BJ (cell line): ENCODE results near the gene SOX10. TPM values are rescaled to one million over a fixed set of nuclear protein-coding genes. Genes with fewer than 3 reads are reported as not detected.
"Not testable (repeated sequence)": the region's sequence is repeated elsewhere in the genome, so short reads cannot be mapped to it uniquely, and the experiment has no call there.

Experiments used
- CTCF ChIA-PET: fragments of 350-600 bp; formaldehyde crosslinking; extraction: SDS; loops from one replicate; lab custom pipeline; 2021; ENCODE audit warnings: antibody characterized with exemption, inconsistent platforms; lab: Yijun Ruan, JAX
- POLR2A ChIA-PET: fragments of 300-600 bp; sonication (Branson Sonifier 250); formaldehyde crosslinking; extraction: SDS; loops from one replicate; lab custom pipeline; 2021; ENCODE audit warnings: antibody characterized with exemption; lab: Charles Lee
- DNase-seq: peaks from one replicate; pipeline ENCODE4 v3.0.0-alpha.2; 2011; ENCODE audit warnings: low read depth
- H3K27me3 ChIP-seq: 2 replicates; pipeline ENCODE4 v1.6.0; 2011; ENCODE audit warnings: low read length; ENCODE audit not compliant: control insufficient read depth, insufficient read depth
- H3K36me3 ChIP-seq: 2 replicates; pipeline ENCODE4 v1.5.1; 2011; ENCODE audit warnings: low read length; ENCODE audit not compliant: control insufficient read depth, insufficient read depth
- H3K4me3 ChIP-seq: 2 replicates; pipeline ENCODE4 v1.5.1; 2011; ENCODE audit warnings: low read depth, mild to moderate bottlenecking, control low read depth, low read length
- CTCF ChIP-seq: IDR thresholded peaks from 2 replicates; pipeline ENCODE4 v1.5.1; 2011; ENCODE audit warnings: low read depth, mild to moderate bottlenecking, control low read depth, inconsistent platforms, low read length, moderate library complexity; ENCODE audit not compliant: insufficient read depth
- polyA plus RNA-seq: library from polyadenylated mRNA; depleted of rRNA; stranded (reverse); fragments of >200 nt; gene quantifications from 2 replicates; pipeline ENCODE4 v1.2.3, GENCODE V29; 2011

Gene SOX10
- polyA plus RNA-seq, 1 experiment, result not detected

- H3K4me3 ChIP-seq, result peak overlapping the region; percentile 100
- POLR2A ChIA-PET, result interaction anchor here (0.6 kb wide), 2 partner anchors 45 to 47 kb away, joined by 4 to 5 read pairs; partner anchors contain the start of gene MICALL1
- peaks cover 8% of the 10 kb centered on the region for H3K36me3 ChIP-seq
- no peak for TF ChIP-seq CTCF
- DNase-seq, result no peak
- H3K27me3 ChIP-seq, result no peaks in the 10 kb centered on the region
- CTCF ChIA-PET, result interaction anchor here (0.7 to 2.9 kb wide), 8 partner anchors 12 to 508 kb away, joined by 3 to 14 read pairs (median 4); no protein-coding TSS in a partner anchor
Measured at GRCh38 chr22:37953062-37953436, 31.3 kb downstream of the SOX10 start.

GRCh38 chr22:37952629-37953028, 31.7 kb downstream of the SOX10 start:
- H3K36me3 ChIP-seq, H3K27me3 ChIP-seq, POLR2A ChIA-PET, DNase-seq: not testable (repeated sequence)
- peak overlapping the region; percentile 100 for H3K4me3 ChIP-seq
- CTCF ChIA-PET, result interaction anchor here (1.0 to 2.9 kb wide), 4 partner anchors 12 to 137 kb away, joined by 3 to 14 read pairs (median 6); no protein-coding TSS in a partner anchor

- CTCF ChIA-PET, result no interaction called here
- no peak for DNase-seq
- no peaks in the 10 kb centered on the region for H3K27me3 ChIP-seq
- H3K36me3 ChIP-seq, result no peaks in the 10 kb centered on the region
- POLR2A ChIA-PET, result interaction anchor here (0.6 kb wide), 1 partner anchor 11 kb away, joined by 9 read pairs; no protein-coding TSS in a partner anchor
- no peak for TF ChIP-seq CTCF
- H3K4me3 ChIP-seq, result no peak overlapping the region
Measured at GRCh38 chr22:37951305-37951704, 33.0 kb downstream of the SOX10 start.

- H3K27me3 ChIP-seq, DNase-seq, H3K36me3 ChIP-seq, H3K4me3 ChIP-seq: not testable (repeated sequence)
- ChIA-PET POLR2A (interaction anchor here (0.5 kb wide), 1 partner anchor 855 kb away, joined by 8 read pairs; no protein-coding TSS in a partner anchor), CTCF (interaction anchor here (0.9 to 1.6 kb wide), 3 partner anchors 13 to 84 kb away, joined by 3 to 7 read pairs (median 4); no protein-coding TSS in a partner anchor)
Measured at GRCh38 chr22:37947142-37947795, 37.1 kb downstream of the SOX10 start.

GRCh38 chr22:37944423-37944822, 39.9 kb downstream of the SOX10 start:
- POLR2A ChIA-PET, H3K27me3 ChIP-seq, DNase-seq, H3K4me3 ChIP-seq: not testable (repeated sequence)
- peaks cover 24% of the 10 kb centered on the region for H3K36me3 ChIP-seq
- CTCF ChIA-PET, result interaction anchor here (1.8 kb wide), 1 partner anchor 11 kb away, joined by 7 read pairs; no protein-coding TSS in a partner anchor

- TF ChIP-seq CTCF, result no peak
- Histone ChIP-seq H3K27me3 (no peaks in the 10 kb centered on the region), H3K4me3 (no peak overlapping the region), H3K36me3 (peaks cover 27% of the 10 kb centered on the region)
- CTCF ChIA-PET, result interaction anchor here (0.9 to 1.8 kb wide), 2 partner anchors 10 to 56 kb away, joined by 3 to 7 read pairs; no protein-coding TSS in a partner anchor
- POLR2A ChIA-PET, result no interaction called here
- no peak for DNase-seq
Measured at GRCh38 chr22:37943825-37944198, 40.5 kb downstream of the SOX10 start.
